ENCODE data around the gene ISM1. TPM values are rescaled to one million over a fixed set of nuclear protein-coding genes. Genes with fewer than 3 reads are reported as not detected.

Gene ISM1
- total RNA-seq, 1 experiment from 2014 or later = 0.20 TPM

- H3K79me2 ChIP-seq (ENCODE audit: insufficient read depth, low read length) = no peaks in the 10 kb centered on the region
- H3K23me2 ChIP-seq (ENCODE audit: insufficient read length, low read depth, low read length, poor library complexity, severe bottlenecking) = no peaks in the 10 kb centered on the region
- H4K91ac ChIP-seq (ENCODE audit: insufficient read length, low read depth, low read length) = no peak overlapping the region
- no peak overlapping the region for H3K18ac ChIP-seq (ENCODE audit: insufficient read length, low read depth, low read length)
- no peaks in the 10 kb centered on the region for H3K9me3 ChIP-seq (ENCODE audit: control insufficient read depth, low read depth, low read length)
- H4K5ac ChIP-seq (ENCODE audit: insufficient read length, low read depth, low read length) = no peak overlapping the region
- no peak overlapping the region for H3K14ac ChIP-seq (ENCODE audit: insufficient read depth, low read length)
- H4K8ac ChIP-seq (replicated peaks; ENCODE audit: insufficient read length, low read depth, low read length) = no peak overlapping the region
- no peak overlapping the region; a peak in 1 of 7 replicates for H3K27ac Mint-ChIP-seq
- no peak for TF ChIP-seq CTCF (conservative IDR thresholded peaks at IDR 0.05)
- H4K20me1 ChIP-seq (ENCODE audit: control insufficient read depth, insufficient read depth, insufficient read length) = no peaks in the 10 kb centered on the region
- peaks cover 6% of the 10 kb centered on the region; the same call in 1 of the 2 replicates for H3K4me1 ChIP-seq (ENCODE audit: insufficient read depth, low read length)
- H3K27ac ChIP-seq (ENCODE audit: insufficient read length, low read depth, low read length) = no peak overlapping the region
- no peaks in the 10 kb centered on the region for H3K27me3 Mint-ChIP-seq (ENCODE audit: low read depth)
- no peak overlapping the region for H2AK5ac ChIP-seq (ENCODE audit: insufficient read length, low read length)
- H2BK15ac ChIP-seq (ENCODE audit: low read depth, low read length) = no peak overlapping the region
- no peak overlapping the region for H2AFZ ChIP-seq (ENCODE audit: low read length)
- H3K9ac ChIP-seq (ENCODE audit: extremely low read depth, insufficient read length, low read length) = no peak overlapping the region
- no peak overlapping the region for H3K23ac ChIP-seq (ENCODE audit: insufficient read length, low read depth, low read length)
- no peak overlapping the region for H3T11ph ChIP-seq (ENCODE audit: low read length)
- no peak overlapping the region for H2BK5ac ChIP-seq (ENCODE audit: insufficient read length, low read length)
- no peak overlapping the region for H3K56ac ChIP-seq (ENCODE audit: insufficient read length, low read depth, low read length)
- H3K4me3 Mint-ChIP-seq = no peak overlapping the region
- H3K4me2 ChIP-seq (ENCODE audit: insufficient read depth, insufficient read length, low read length) = no peak overlapping the region
- no peaks in the 10 kb centered on the region; a peak in 1 of 7 replicates for H3K36me3 Mint-ChIP-seq (ENCODE audit: insufficient read depth in 1 of 3, low read depth in 3 of 3)
- H2BK120ac ChIP-seq (ENCODE audit: low read depth, low read length, poor library complexity, severe bottlenecking) = no peak overlapping the region
- H2BK12ac ChIP-seq (ENCODE audit: insufficient read length, low read depth, low read length) = no peak overlapping the region
- H3K4me1 Mint-ChIP-seq = peaks cover 7% of the 10 kb centered on the region in 2 experiments
- H3K4ac ChIP-seq (ENCODE audit: low read depth, low read length) = no peak overlapping the region
- no peaks in the 10 kb centered on the region for H3K79me1 ChIP-seq (ENCODE audit: insufficient read depth, low read depth, low read length, poor library complexity, severe bottlenecking)
- no peak overlapping the region for H2BK20ac ChIP-seq (ENCODE audit: low read depth, low read length, poor library complexity, severe bottlenecking)
- no peaks in the 10 kb centered on the region for H3K27me3 ChIP-seq (ENCODE audit: insufficient read depth, low read length)
- DNase-seq = no peak
- WGBS (ENCODE audit: extremely low coverage, insufficient read length, low lambda C conversion rate) = no CpG with 5 or more reads among the region's 1 CpG
- H3K9me3 Mint-ChIP-seq = no peaks in the 10 kb centered on the region
Observed at GRCh38 chr20:13236990-13237720, 16.1 kb downstream of the ISM1 start.

Measured in H9 (cell line).